ENCODE data around the gene BAIAP2.
A peak's percentile ranks its signal among the peaks of the same experiment; 100 is the strongest.

BAIAP2 gene

GRCh38 chr17:81090361-81091136 is 55.6 kb downstream of the BAIAP2 start:
- DNase-seq (ENCODE audit: low read depth): no peak

- DNase-seq (ENCODE audit: low read depth): no peak
These were observed 56.2 kb downstream of the BAIAP2 start for GRCh38 chr17:81091154-81091553.

GRCh38 chr17:81091774-81092517 is 57.0 kb downstream of the BAIAP2 start:
- DNase-seq (ENCODE audit: low read depth): no peak

GRCh38 chr17:81092518-81093095 is 57.7 kb downstream of the BAIAP2 start:
- no peak for DNase-seq (ENCODE audit: low read depth)

- DNase-seq (ENCODE audit: low read depth): no peak
These were observed 58.9 kb downstream of the BAIAP2 start for GRCh38 chr17:81093619-81094508.

- DNase-seq (ENCODE audit: low read depth): peak; percentile 97
These were observed 59.8 kb downstream of the BAIAP2 start for GRCh38 chr17:81094509-81095382.

GRCh38 chr17:81095383-81095762 is 60.4 kb downstream of the BAIAP2 start:
- no peak for DNase-seq (ENCODE audit: low read depth)

GRCh38 chr17:81096741-81097133 is 61.8 kb downstream of the BAIAP2 start:
- no peak for DNase-seq (ENCODE audit: low read depth)

GRCh38 chr17:81097134-81097942 is 62.4 kb downstream of the BAIAP2 start:
- DNase-seq (ENCODE audit: low read depth): peak; percentile 53

- no peak for DNase-seq (ENCODE audit: low read depth)
These were observed 63.0 kb downstream of the BAIAP2 start for GRCh38 chr17:81097943-81098308.

GRCh38 chr17:81099888-81100287 is 64.9 kb downstream of the BAIAP2 start:
- DNase-seq (ENCODE audit: low read depth): no peak

- no peak for DNase-seq (ENCODE audit: low read depth)
These were observed 65.7 kb downstream of the BAIAP2 start for GRCh38 chr17:81100668-81101067.

GRCh38 chr17:81101614-81102306 is 66.8 kb downstream of the BAIAP2 start:
- DNase-seq (ENCODE audit: low read depth): peak; percentile 81

GRCh38 chr17:81102352-81102751 is 67.4 kb downstream of the BAIAP2 start:
- DNase-seq (ENCODE audit: low read depth): no peak

GRCh38 chr17:81102869-81103268 is 67.9 kb downstream of the BAIAP2 start:
- DNase-seq (ENCODE audit: low read depth): no peak

GRCh38 chr17:81103379-81103778 is 68.4 kb downstream of the BAIAP2 start:
- no peak for DNase-seq (ENCODE audit: low read depth)

- DNase-seq (ENCODE audit: low read depth): no peak
These were observed 71.8 kb downstream of the BAIAP2 start for GRCh38 chr17:81106716-81107115.

- no peak for DNase-seq (ENCODE audit: low read depth)
These were observed 73.3 kb downstream of the BAIAP2 start for GRCh38 chr17:81108220-81108619.

GRCh38 chr17:81109957-81110356 is 75.0 kb downstream of the BAIAP2 start:
- no peak for DNase-seq (ENCODE audit: low read depth)

All from activated gamma-delta T cell treated with anti-CD3 and anti-CD28 coated beads, Interleukin-2, amount 50 U/mL, for 16 hours (primary cell).